Neural cell (in vitro differentiated cells): ENCODE data around the gene VSIG4. TPM values are rescaled to one million over a fixed set of nuclear protein-coding genes. Genes with fewer than 3 reads are reported as not detected.

Experiments
- H2AFZ ChIP-seq: fragments of 200-600, 300-800 bp; sonication (generic), shearing (Covaris generic); 2 replicates; pipeline ENCODE4 v1.6.0; 2014; ENCODE audit warnings: low read depth, mild to moderate bottlenecking, antibody characterized with exemption, low read length, moderate library complexity
- H3F3A ChIP-seq: fragments of 200-600 bp; shearing (Covaris generic); 2 replicates; pipeline ENCODE4 v1.6.1; 2016; ENCODE audit warnings: mild to moderate bottlenecking, moderate library complexity, mixed read lengths, antibody characterized with exemption, low read length; ENCODE audit not compliant: insufficient read depth, poor library complexity, severe bottlenecking
- H3K27ac ChIP-seq: fragments of 200-600, 300-800 bp; sonication (generic), shearing (Covaris generic); 2 replicates; pipeline ENCODE4 v1.5.1; 2014; ENCODE audit warnings: mild to moderate bottlenecking, low read length, moderate library complexity
- H3K27me3 ChIP-seq: fragments of 300-800, 200-600 bp; sonication (generic), shearing (Covaris generic); 2 replicates; pipeline ENCODE4 v1.6.0; 2014; ENCODE audit warnings: mild to moderate bottlenecking, low read depth, low read length, moderate library complexity; ENCODE audit not compliant: insufficient read depth
- H3K36me3 ChIP-seq: fragments of 300-800, 200-600 bp; sonication (generic), shearing (Covaris generic); 2 replicates; pipeline ENCODE4 v1.5.1; 2014; ENCODE audit warnings: mild to moderate bottlenecking, antibody characterized with exemption, low read length, moderate library complexity; ENCODE audit not compliant: insufficient read depth
- H3K4me2 ChIP-seq: fragments of 300-800, 200-600 bp; sonication (generic), shearing (Covaris generic); 2 replicates; pipeline ENCODE4 v1.6.0; 2014; ENCODE audit warnings: mild to moderate bottlenecking, low read length
- H3K4me3 ChIP-seq: fragments of 300-800, 200-600 bp; sonication (generic), shearing (Covaris generic); 2 replicates; pipeline ENCODE4 v1.5.1; 2014; ENCODE audit warnings: mild to moderate bottlenecking, low read length, moderate library complexity
- H3K79me2 ChIP-seq: fragments of 200-600 bp; shearing (Covaris generic); replicated peaks from 2 replicates; pipeline ENCODE4 v1.6.0; 2014; ENCODE audit warnings: mild to moderate bottlenecking, low read length, moderate library complexity; ENCODE audit not compliant: insufficient read depth
- H3K9ac ChIP-seq: fragments of 300-800, 200-600 bp; sonication (generic), shearing (Covaris generic); 2 replicates; pipeline ENCODE4 v1.6.1; 2016; ENCODE audit warnings: mild to moderate bottlenecking, low read length, mixed read lengths
- H3K9me2 ChIP-seq: fragments of 200-600 bp; shearing (Covaris generic); 2 replicates; pipeline ENCODE4 v1.6.1; 2016; ENCODE audit warnings: mild to moderate bottlenecking, low read length, mixed read lengths; ENCODE audit not compliant: insufficient read depth
- H3K9me3 ChIP-seq: fragments of 200-600, 300-800 bp; sonication (generic), shearing (Covaris generic); 2 replicates; pipeline ENCODE4 v1.6.1; 2016; ENCODE audit warnings: mild to moderate bottlenecking, mixed run types, low read length, moderate library complexity, mixed read lengths
- H4K20me1 ChIP-seq: fragments of 200-600 bp; shearing (Covaris generic); 2 replicates; pipeline ENCODE4 v1.6.1; 2016; ENCODE audit warnings: mild to moderate bottlenecking, mixed run types; ENCODE audit not compliant: insufficient read depth
- CTCF ChIP-seq: fragments of 450-650 bp; IDR thresholded peaks from 2 replicates; pipeline ENCODE4 v1.5.1; 2014; ENCODE audit warnings: antibody characterized with exemption, mild to moderate bottlenecking, moderate library complexity; ENCODE audit not compliant: poor library complexity, severe bottlenecking
- EP300 ChIP-seq: fragments of 450-650 bp; conservative IDR thresholded peaks from 2 replicates; pipeline ENCODE4 v1.6.1; 2014; ENCODE audit warnings: antibody characterized with exemption, mild to moderate bottlenecking, moderate library complexity; ENCODE audit not compliant: poor library complexity, severe bottlenecking
- EZH2 ChIP-seq: fragments of 200-600, 300-800 bp; shearing (Covaris generic), sonication (generic); IDR thresholded peaks from 2 replicates; pipeline ENCODE4 v1.6.1; 2014; ENCODE audit warnings: antibody characterized with exemption, low read length, borderline replicate concordance, mild to moderate bottlenecking; ENCODE audit not compliant: insufficient read depth, poor library complexity, severe bottlenecking
- MXI1 ChIP-seq: fragments of 450-650 bp; conservative IDR thresholded peaks from 2 replicates; pipeline ENCODE4 v1.6.1; 2014; ENCODE audit warnings: antibody characterized with exemption, mild to moderate bottlenecking; ENCODE audit not compliant: poor library complexity, severe bottlenecking
- POLR2AphosphoS5 ChIP-seq: IDR thresholded peaks from 2 replicates; pipeline ENCODE4 v1.6.1; 2012
- RAD21 ChIP-seq: fragments of 450-650 bp; conservative IDR thresholded peaks from 2 replicates; pipeline ENCODE4 v1.6.1; 2014; ENCODE audit warnings: antibody characterized with exemption, mild to moderate bottlenecking, moderate library complexity
- SMC3 ChIP-seq: fragments of 450-650 bp; conservative IDR thresholded peaks from 2 replicates; pipeline ENCODE4 v1.6.1; 2014; ENCODE audit warnings: antibody characterized with exemption, mild to moderate bottlenecking, moderate library complexity; ENCODE audit not compliant: poor library complexity
- TAF1 ChIP-seq: IDR thresholded peaks from 2 replicates; pipeline ENCODE4 v1.6.1; 2012; ENCODE audit warnings: low read depth
- polyA plus RNA-seq: library from polyadenylated mRNA; depleted of rRNA; stranded (reverse); fragments of >200 nt; gene quantifications from 2 replicates; pipeline ENCODE4 v1.2.3, GENCODE V29; 2014
- TF ChIP-seq, protein P1 (sequence below): IDR thresholded peaks from 2 replicates; pipeline ENCODE4 v1.6.1; 2012; ENCODE audit warnings: borderline replicate concordance

VSIG4 gene
- polyA plus RNA-seq, 1 donor from 2014 or later: not detected

GRCh38 chrX:66000178-66000577, 39.7 kb downstream of the VSIG4 start:
- Histone ChIP-seq H3K27me3 (no peaks in the 10 kb centered on the region), H3K4me3 (no peak overlapping the region), H3F3A (no peaks in the 10 kb centered on the region), H3K4me2 (no peak overlapping the region), H3K9me2 (no peaks in the 10 kb centered on the region), H4K20me1 (no peaks in the 10 kb centered on the region), H3K27ac (no peak overlapping the region), H3K36me3 (no peaks in the 10 kb centered on the region), H3K79me2 (no peaks in the 10 kb centered on the region), H3K9ac (no peak overlapping the region), H2AFZ (no peak overlapping the region), H3K9me3 (no peaks in the 10 kb centered on the region)
- TF ChIP-seq EP300: no peak
- no peak for TF ChIP-seq SMC3
- no peak for TF ChIP-seq RAD21
- no peak for TF ChIP-seq TAF1
- TF ChIP-seq, protein P1, sequence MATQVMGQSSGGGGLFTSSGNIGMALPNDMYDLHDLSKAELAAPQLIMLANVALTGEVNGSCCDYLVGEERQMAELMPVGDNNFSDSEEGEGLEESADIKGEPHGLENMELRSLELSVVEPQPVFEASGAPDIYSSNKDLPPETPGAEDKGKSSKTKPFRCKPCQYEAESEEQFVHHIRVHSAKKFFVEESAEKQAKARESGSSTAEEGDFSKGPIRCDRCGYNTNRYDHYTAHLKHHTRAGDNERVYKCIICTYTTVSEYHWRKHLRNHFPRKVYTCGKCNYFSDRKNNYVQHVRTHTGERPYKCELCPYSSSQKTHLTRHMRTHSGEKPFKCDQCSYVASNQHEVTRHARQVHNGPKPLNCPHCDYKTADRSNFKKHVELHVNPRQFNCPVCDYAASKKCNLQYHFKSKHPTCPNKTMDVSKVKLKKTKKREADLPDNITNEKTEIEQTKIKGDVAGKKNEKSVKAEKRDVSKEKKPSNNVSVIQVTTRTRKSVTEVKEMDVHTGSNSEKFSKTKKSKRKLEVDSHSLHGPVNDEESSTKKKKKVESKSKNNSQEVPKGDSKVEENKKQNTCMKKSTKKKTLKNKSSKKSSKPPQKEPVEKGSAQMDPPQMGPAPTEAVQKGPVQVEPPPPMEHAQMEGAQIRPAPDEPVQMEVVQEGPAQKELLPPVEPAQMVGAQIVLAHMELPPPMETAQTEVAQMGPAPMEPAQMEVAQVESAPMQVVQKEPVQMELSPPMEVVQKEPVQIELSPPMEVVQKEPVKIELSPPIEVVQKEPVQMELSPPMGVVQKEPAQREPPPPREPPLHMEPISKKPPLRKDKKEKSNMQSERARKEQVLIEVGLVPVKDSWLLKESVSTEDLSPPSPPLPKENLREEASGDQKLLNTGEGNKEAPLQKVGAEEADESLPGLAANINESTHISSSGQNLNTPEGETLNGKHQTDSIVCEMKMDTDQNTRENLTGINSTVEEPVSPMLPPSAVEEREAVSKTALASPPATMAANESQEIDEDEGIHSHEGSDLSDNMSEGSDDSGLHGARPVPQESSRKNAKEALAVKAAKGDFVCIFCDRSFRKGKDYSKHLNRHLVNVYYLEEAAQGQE: no peak
- no peak for TF ChIP-seq EZH2
- TF ChIP-seq POLR2AphosphoS5: no peak
- TF ChIP-seq CTCF: no peak
- TF ChIP-seq MXI1: no peak

GRCh38 chrX:65999563-66000148, 40.2 kb downstream of the VSIG4 start:
- H3K4me2 ChIP-seq: no peak overlapping the region
- H3K36me3 ChIP-seq: no peaks in the 10 kb centered on the region
- H3K9me3 ChIP-seq: no peaks in the 10 kb centered on the region
- no peaks in the 10 kb centered on the region for H3K27me3 ChIP-seq
- H3K27ac ChIP-seq: no peak overlapping the region
- H3K9me2 ChIP-seq: no peaks in the 10 kb centered on the region
- no peaks in the 10 kb centered on the region for H4K20me1 ChIP-seq
- H3K9ac ChIP-seq: no peak overlapping the region
- no peaks in the 10 kb centered on the region for H3F3A ChIP-seq
- TF ChIP-seq EP300 (no peak), EZH2 (no peak)
- no peaks in the 10 kb centered on the region for H3K79me2 ChIP-seq
- H2AFZ ChIP-seq: no peak overlapping the region
- H3K4me3 ChIP-seq: no peak overlapping the region
